ENCODE results near the gene RTL10. TPM values are rescaled to one million over a fixed set of nuclear protein-coding genes. Genes with fewer than 3 reads are reported as not detected.

The RTL10 gene
- total and polyA plus RNA-seq, 2 experiments from 2014 or later = 13.0 to 15.9 TPM

DNA sequence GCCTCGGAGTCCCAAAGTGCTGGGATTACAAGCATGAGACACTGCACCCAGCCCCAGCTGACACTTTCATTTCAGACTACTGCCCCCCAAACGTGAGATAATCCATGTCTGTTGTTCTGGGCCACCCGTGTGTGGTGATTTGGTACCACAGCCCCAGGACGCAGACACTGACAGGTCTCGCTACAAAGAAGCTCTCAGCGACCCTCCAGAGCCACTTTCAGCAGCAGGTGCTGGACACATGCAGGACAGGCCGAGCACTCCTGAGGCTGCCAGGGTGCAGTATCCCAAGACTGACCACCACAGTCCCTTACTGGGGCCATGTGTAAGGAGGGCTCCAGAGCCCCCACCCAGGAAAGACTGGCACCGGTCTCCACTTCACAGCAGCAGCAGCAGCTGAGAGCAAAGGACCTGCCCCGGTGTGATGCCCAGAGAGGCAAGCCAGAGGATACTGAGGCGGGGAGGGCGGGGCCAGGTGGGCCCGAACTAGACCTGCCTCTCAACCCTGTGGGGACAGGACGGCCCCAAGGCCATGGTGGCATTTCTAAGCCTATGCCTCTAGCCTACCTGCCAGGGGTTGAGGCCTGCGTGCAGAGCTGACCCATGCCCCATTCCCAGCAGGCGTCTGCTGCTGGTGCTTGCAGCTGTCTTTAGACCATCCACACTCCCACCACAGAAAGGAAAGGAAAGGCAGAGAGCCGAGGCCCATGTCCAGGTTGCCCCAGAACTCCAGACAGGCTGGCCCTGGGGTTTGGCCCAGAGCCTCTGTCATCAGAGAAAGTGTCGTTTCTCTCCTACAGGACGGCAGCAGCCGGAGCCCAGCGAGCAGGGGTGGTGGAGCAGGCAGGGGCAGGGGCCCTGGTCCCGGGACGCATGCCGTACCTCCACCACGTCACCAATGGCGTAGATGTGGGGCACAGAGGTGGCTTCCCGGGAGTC lies 28.0 kb upstream of the RTL10 start:
- H3K4me1 ChIP-seq (ENCODE audit: insufficient read depth) = peaks cover 16% of the 10 kb centered on the region

GRCh38 chr22:19880786-19881569 lies 26.3 kb upstream of the RTL10 start:
- Histone ChIP-seq H3K27me3 (no peaks in the 10 kb centered on the region), H3K4me1 (ENCODE audit: insufficient read depth) (peaks cover 16% of the 10 kb centered on the region), H2AFZ (no peak overlapping the region), H3K79me2 (no peaks in the 10 kb centered on the region), H3K9me3 (ENCODE audit: low read depth) (no peaks in the 10 kb centered on the region), H3K4me3 (no peak overlapping the region), H3K9me2 (replicated peaks; ENCODE audit: insufficient read depth) (no peaks in the 10 kb centered on the region), H3K4me2 (peak overlapping the region; percentile 61), H3K27ac (peak overlapping the region; percentile 59), H4K20me1 (ENCODE audit: insufficient read depth, poor library complexity, severe bottlenecking) (no peaks in the 10 kb centered on the region), H3K36me3 (replicated peaks; ENCODE audit: insufficient read depth, low read depth) (no peaks in the 10 kb centered on the region)
- WGBS (ENCODE audit: low lambda C conversion rate, missing lambda C conversion rate) = 24% methylated on average over 27 of the region's 27 CpGs
- DNase-seq (ENCODE audit: low spot score) = peak; percentile 90
- TF ChIP-seq CTCF (IDR thresholded peaks at IDR 0.05; ENCODE audit: poor library complexity) (no peak), EZH2phosphoT487 (IDR thresholded peaks at IDR 0.05; ENCODE audit: low read depth, severe bottlenecking, unreplicated experiment) (no peak), EZH2 (IDR thresholded peaks at IDR 0.05; ENCODE audit: borderline replicate concordance) (no peak)

More for the DNA sequence above, 28.0 kb upstream of the RTL10 start:
- WGBS (ENCODE audit: low lambda C conversion rate, missing lambda C conversion rate) = 90% methylated on average over 26 of the region's 26 CpGs
- Histone ChIP-seq H4K20me1 (ENCODE audit: insufficient read depth, poor library complexity, severe bottlenecking) (no peaks in the 10 kb centered on the region), H3K79me2 (no peaks in the 10 kb centered on the region), H3K27me3 (no peaks in the 10 kb centered on the region), H3K4me2 (no peak overlapping the region), H3K9me3 (ENCODE audit: low read depth) (no peaks in the 10 kb centered on the region), H3K36me3 (replicated peaks; ENCODE audit: insufficient read depth, low read depth) (no peaks in the 10 kb centered on the region), H3K4me3 (no peak overlapping the region), H2AFZ (no peak overlapping the region), H3K9me2 (replicated peaks; ENCODE audit: insufficient read depth) (no peaks in the 10 kb centered on the region), H3K27ac (peak overlapping the region; percentile 59)
- TF ChIP-seq CTCF (IDR thresholded peaks at IDR 0.05; ENCODE audit: poor library complexity) (no peak), EZH2 (IDR thresholded peaks at IDR 0.05; ENCODE audit: borderline replicate concordance) (no peak), EZH2phosphoT487 (IDR thresholded peaks at IDR 0.05; ENCODE audit: low read depth, severe bottlenecking, unreplicated experiment) (no peak)
- no peak for DNase-seq (ENCODE audit: low spot score)

DNA sequence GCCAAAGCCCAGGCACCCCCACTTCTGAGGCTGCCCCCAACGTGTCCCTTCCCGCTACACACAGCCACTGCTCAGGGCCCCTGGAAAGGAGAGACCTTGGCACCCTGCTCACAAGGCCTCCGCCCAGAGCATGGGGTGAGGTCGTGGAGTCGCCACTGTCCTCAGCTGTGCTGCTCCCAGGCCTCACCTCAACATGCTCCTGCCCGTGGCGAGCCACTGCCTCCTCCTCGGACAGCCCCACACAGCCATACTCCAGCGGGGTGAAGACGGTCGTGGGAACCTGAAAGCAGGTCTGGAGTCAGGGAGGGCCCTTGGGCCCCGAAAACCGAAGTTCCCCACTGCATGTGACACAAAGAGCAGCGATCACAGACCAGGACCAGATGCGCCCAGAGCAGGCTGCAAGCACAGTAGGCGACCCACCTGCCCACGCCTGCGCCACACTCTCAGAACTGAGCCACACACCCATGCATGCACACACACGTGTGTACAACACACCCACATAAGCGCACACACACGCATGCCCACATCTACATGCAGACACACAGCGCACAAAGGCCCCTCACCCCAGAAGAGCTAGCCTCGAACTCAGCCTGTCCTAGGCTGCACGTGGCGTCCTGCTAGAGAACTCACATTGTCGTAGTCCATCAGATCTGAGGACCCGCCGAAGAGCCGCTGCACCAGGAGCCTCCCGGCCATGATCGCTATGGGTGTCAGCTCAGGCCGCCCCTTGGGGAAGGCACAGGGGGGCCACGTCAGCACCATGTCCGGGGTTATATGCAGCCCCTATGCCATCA lies 25.5 kb upstream of the RTL10 start:
- TF ChIP-seq EZH2 (IDR thresholded peaks at IDR 0.05; ENCODE audit: borderline replicate concordance) (no peak), EZH2phosphoT487 (IDR thresholded peaks at IDR 0.05; ENCODE audit: low read depth, severe bottlenecking, unreplicated experiment) (no peak), CTCF (IDR thresholded peaks at IDR 0.05; ENCODE audit: poor library complexity) (no peak)
- Histone ChIP-seq H3K9me2 (replicated peaks; ENCODE audit: insufficient read depth) (no peaks in the 10 kb centered on the region), H3K79me2 (no peaks in the 10 kb centered on the region), H3K27ac (no peak overlapping the region), H3K27me3 (no peaks in the 10 kb centered on the region), H3K9me3 (ENCODE audit: low read depth) (no peaks in the 10 kb centered on the region), H3K4me1 (ENCODE audit: insufficient read depth) (peaks cover 18% of the 10 kb centered on the region), H2AFZ (no peak overlapping the region), H3K4me3 (no peak overlapping the region), H3K4me2 (no peak overlapping the region), H4K20me1 (ENCODE audit: insufficient read depth, poor library complexity, severe bottlenecking) (no peaks in the 10 kb centered on the region), H3K36me3 (replicated peaks; ENCODE audit: insufficient read depth, low read depth) (no peaks in the 10 kb centered on the region)
- 94% methylated on average over 34 of the region's 34 CpGs for WGBS (ENCODE audit: low lambda C conversion rate, missing lambda C conversion rate)
- no peak for DNase-seq (ENCODE audit: low spot score)
